ENCODE results near the gene EXOC1.

EXOC1 gene

DNA sequence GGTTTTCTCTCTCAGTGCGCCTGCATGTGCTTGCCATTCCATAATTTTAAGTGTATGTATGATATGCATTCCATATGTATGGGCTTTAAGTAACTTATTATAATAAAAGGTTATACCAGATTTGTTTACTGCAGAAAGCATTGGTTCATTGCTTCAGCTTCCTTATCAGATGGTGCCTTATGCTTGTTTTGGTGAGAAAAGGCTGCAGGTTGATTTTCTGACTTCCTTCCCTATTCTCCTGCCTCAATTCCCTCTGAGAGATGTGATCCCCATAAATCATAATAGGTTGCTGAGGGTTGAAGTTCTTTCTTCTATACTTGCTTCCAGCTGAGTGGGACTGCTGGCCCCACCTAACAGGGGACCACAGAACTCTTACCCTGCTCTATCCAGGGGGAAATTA lies 85.0 kb downstream of the EXOC1 start:
- H3K27me3 Mint-ChIP-seq (ENCODE audit: low read depth): peaks cover 11% of the 10 kb centered on the region
- H3K9me3 Mint-ChIP-seq: peaks cover 38% of the 10 kb centered on the region
- peaks cover 10% of the 10 kb centered on the region for H3K36me3 Mint-ChIP-seq (ENCODE audit: low read depth)
- H3K27ac Mint-ChIP-seq: no peak overlapping the region
- H3K4me1 Mint-ChIP-seq (ENCODE audit: low read depth): no peaks in the 10 kb centered on the region
- no peak overlapping the region for H3K4me3 Mint-ChIP-seq

DNA sequence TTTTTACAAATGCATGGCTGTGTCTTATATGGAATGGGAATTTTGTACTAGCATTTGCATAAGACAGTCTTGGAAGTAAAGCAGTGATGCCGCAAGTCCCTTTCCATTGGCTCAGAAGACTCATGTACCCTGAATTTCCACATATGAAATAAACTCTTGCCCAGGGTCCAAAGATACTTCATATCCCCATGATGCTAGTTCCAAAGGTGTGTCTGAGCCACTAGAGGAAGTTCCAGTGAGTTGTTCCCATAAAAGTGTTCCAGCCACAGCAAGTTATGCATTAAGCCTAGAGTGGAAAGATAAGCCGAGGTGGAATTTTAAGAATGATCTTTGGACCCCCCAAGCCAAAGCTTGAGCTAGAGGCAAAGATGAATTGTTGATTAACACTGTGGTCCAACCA lies 86.0 kb downstream of the EXOC1 start:
- H3K27ac Mint-ChIP-seq: no peak overlapping the region
- no peak overlapping the region for H3K4me3 Mint-ChIP-seq
- H3K4me1 Mint-ChIP-seq (ENCODE audit: low read depth): no peaks in the 10 kb centered on the region
- H3K27me3 Mint-ChIP-seq (ENCODE audit: low read depth): peaks cover 7% of the 10 kb centered on the region
- peaks cover 10% of the 10 kb centered on the region for H3K36me3 Mint-ChIP-seq (ENCODE audit: low read depth)
- H3K9me3 Mint-ChIP-seq: peaks cover 33% of the 10 kb centered on the region

DNA sequence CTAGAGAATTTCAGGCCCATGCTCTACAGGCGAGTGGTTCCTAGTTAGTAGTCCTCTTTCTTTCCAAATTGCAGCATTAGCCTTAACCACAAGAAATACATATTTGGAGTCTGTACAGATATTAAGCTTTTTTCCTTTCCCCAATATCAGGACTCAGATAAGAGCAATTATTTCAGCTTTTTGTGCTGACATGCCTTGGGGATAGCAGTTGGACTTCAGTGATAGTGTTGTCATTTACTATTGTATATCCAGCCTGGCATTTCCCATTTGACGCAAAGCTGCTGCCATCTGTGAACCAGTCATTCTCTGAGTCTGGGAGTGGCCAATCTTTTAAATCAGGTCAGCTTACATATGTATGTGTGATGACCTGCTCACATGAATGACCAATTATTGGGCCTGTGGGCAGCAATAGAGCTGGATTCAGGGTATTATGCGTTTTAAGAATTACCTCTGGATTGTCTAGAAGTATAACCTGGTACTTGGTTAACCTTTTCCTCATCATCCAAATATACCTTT lies 88.5 kb downstream of the EXOC1 start:
- Mint-ChIP-seq H3K27me3 (ENCODE audit: low read depth) (no peaks in the 10 kb centered on the region), H3K4me1 (ENCODE audit: low read depth) (peaks cover 8% of the 10 kb centered on the region), H3K36me3 (ENCODE audit: low read depth) (peaks cover 21% of the 10 kb centered on the region), H3K27ac (no peak overlapping the region), H3K9me3 (peaks cover 21% of the 10 kb centered on the region), H3K4me3 (no peak overlapping the region)

DNA sequence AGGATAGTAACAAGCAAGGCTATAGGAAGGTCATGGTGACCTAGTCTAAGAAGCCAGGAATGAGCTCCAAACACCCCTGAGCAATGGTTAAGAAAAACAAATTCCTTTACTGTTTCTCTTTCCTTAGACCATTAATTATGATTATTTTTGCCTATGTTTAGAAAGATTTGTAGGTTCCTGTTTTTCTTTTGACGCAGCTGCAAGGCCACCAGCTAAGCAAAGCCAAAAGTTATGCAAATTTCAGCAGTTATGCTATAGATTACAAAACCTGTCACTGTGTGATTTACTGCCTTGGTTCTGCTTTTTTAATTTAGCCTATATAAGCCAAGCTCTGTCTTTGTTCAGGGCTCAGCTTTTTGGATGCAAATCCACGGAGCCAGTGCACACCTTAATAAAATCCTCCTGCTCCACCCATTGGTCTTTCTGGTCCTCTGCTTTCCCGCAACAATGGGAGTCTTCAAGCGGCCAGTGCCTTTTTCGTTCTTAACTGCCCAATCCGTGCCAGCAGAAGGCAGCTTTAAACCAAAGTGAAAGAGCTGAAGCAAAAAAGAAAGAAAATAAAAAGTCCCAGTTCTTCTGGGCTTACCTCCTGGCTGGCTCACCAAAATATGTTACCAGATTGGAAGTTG lies 93.9 kb downstream of the EXOC1 start:
- Mint-ChIP-seq H3K36me3 (ENCODE audit: low read depth) (peaks cover 18% of the 10 kb centered on the region), H3K4me1 (ENCODE audit: low read depth) (peaks cover 30% of the 10 kb centered on the region), H3K4me3 (peak overlapping the region; percentile 81), H3K27ac (peak overlapping the region; percentile 84), H3K9me3 (no peaks in the 10 kb centered on the region), H3K27me3 (ENCODE audit: low read depth) (no peaks in the 10 kb centered on the region)

DNA sequence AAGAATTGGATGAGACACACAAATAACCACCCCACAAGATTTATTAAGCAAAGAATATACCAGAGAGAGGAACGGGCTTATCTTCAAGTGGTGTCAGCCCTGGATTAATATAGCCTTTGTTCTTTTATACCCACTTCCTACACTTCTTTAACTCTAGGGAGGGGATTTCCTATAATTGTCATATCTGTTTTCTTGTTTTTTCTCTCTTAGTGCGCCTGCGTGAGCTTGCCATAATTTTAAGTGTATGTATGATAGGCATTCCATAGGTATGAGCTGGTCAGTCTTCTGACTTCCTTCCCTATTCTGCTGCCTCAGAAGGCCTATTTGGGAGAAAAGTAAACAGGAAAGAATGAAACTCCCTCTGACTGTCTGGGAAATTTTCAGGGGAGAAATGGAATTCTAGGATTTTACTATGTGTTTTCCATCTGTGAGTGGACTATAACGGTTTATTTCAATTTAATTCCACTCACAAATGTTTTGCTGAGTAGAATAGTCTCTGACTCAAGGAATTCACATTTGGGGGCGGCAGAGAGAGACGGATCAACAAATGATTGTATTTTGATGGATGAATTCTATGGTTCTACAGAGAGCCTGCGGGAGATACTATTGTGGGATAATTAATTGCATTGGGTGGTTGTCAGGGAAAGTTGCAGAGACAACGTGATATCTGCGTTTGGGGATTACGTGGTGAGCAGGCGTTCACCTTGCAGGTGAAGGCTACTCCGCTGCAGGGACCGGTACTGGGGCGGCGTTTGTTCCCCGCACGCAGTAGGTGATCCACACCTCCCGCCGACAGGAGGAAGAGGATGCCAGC lies 94.7 kb downstream of the EXOC1 start:
- Mint-ChIP-seq H3K4me1 (ENCODE audit: low read depth) (peaks cover 30% of the 10 kb centered on the region), H3K27ac (peak overlapping the region; percentile 84)

DNA sequence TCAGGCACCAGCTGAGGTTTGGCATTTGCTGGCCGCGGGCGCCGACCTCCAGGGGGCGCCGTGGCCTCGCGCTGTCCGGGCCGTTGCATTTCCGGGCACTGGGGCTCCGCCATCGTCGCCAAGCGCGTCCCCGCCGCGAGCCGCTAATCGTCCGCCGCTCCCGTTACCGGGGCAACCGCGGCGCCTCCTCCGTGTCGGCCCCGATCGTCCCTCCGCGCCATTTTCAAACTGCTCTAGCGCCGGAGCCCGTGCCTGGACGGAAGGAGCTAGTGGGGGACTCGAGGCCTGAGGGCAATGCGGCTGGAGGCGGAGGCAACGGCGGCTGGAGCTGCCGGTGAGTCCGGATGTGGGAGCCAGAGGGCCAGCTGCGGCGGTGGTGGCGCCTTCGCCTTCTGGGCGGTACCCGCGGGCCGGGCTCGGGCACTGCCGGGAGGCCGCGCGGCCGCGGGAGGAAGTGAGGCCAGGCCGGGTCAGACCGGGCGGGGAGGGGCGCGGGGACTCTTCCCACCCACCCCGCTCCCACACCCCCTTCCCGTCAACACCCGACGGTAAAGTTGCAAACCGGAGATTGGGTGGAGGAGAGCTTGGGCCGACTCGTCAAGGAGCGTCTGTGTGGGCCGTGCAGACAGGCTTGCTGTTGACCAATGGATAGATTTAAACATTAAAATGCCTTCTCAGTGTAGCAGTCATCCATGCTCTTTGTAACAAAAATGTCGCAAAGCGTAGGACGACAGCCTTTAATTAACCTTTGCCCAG lies 95.5 kb downstream of the EXOC1 start, which contains the start of gene CEP135:
TSS of gene CEP135 (plus strand) at position 220 of the 756 bp plus-strand sequence. CDS start 3,186 bp downstream, outside the sequence.
- Mint-ChIP-seq H3K27ac (peak within 1 kb of the TSS; percentile 94), H3K27me3 (ENCODE audit: low read depth) (no peaks in the 10 kb centered on the region), H3K9me3 (no peaks in the 10 kb centered on the region), H3K4me3 (peak within 1 kb of the TSS; percentile 81), H3K4me1 (ENCODE audit: low read depth) (peaks cover 30% of the 10 kb centered on the region), H3K36me3 (ENCODE audit: low read depth) (peaks cover 29% of the 10 kb centered on the region)

More for the DNA sequence above, 94.7 kb downstream of the EXOC1 start:
- no peaks in the 10 kb centered on the region for H3K27me3 Mint-ChIP-seq (ENCODE audit: low read depth)
- peaks cover 24% of the 10 kb centered on the region for H3K36me3 Mint-ChIP-seq (ENCODE audit: low read depth)
- H3K9me3 Mint-ChIP-seq: no peaks in the 10 kb centered on the region
- H3K4me3 Mint-ChIP-seq: peak overlapping the region; percentile 81

DNA sequence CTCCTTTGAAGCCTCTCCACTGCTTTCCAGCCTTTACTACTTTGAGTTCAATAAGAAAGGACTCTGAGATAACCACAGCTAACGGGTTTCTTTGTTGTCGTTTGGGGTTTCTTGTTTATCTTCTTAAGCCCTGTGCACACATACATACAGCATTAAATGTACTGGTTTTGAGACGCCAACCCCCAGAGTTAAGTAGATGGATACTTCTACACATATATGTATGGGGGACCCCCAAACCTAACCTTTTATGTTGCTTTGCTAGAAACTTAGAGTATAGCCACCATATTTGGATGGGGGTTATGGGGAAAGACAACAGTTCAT lies 96.0 kb downstream of the EXOC1 start:
- Mint-ChIP-seq H3K9me3 (no peaks in the 10 kb centered on the region), H3K27ac (peak overlapping the region; percentile 94), H3K4me1 (ENCODE audit: low read depth) (peaks cover 30% of the 10 kb centered on the region), H3K4me3 (peak overlapping the region; percentile 81), H3K36me3 (ENCODE audit: low read depth) (peaks cover 33% of the 10 kb centered on the region), H3K27me3 (ENCODE audit: low read depth) (no peaks in the 10 kb centered on the region)

DNA sequence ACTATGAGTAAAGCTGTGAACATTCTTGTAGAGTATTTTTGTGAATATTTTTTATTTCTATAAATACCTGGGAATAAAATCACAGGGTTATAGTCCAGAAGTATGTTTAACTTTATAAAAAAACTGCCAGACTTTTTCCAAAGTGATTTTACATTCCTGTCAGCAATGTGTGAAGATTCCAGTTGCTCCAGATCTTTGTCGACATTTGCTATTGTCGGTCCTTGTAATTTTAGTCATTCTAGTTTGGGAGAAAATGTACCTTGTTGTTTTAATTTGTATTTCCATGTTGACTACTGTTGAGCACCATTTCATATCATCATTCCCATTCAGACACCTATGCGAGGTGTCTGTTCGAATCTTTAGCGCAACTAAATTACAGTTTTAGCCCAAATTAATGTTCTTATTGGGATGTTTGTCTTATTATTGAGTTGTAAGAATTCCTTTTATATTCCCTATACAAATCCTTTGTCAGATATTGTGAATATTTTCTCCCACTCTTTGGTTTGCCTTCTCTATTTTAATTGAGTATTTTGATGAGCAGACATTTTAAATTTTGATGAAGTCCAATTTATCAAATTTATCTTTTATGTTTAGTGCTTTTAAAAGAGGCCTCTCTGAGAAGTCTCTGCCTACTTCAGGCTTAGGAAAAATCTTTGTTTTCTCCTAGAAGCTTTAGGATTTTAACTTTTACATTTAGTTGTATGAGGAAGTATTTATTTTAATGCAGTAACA lies 97.9 kb downstream of the EXOC1 start:
- peaks cover 27% of the 10 kb centered on the region for H3K4me1 Mint-ChIP-seq (ENCODE audit: low read depth)
- H3K9me3 Mint-ChIP-seq: no peaks in the 10 kb centered on the region
- H3K4me3 Mint-ChIP-seq: no peak overlapping the region
- H3K27ac Mint-ChIP-seq: peak overlapping the region; percentile 2
- H3K27me3 Mint-ChIP-seq (ENCODE audit: low read depth): no peaks in the 10 kb centered on the region
- H3K36me3 Mint-ChIP-seq (ENCODE audit: low read depth): peaks cover 33% of the 10 kb centered on the region
